ENCODE results near the gene TMEM233.

Gene TMEM233

GRCh38 chr12:119682639-119683252 lies 89.2 kb downstream of the TMEM233 start:
- DNase-seq = no peak

- DNase-seq = peak; percentile 42
Observed at GRCh38 chr12:119683413-119683812, 89.8 kb downstream of the TMEM233 start.

GRCh38 chr12:119683816-119684215 lies 90.2 kb downstream of the TMEM233 start:
- DNase-seq = no peak

GRCh38 chr12:119684711-119685369 lies 91.3 kb downstream of the TMEM233 start:
- DNase-seq = no peak

GRCh38 chr12:119685375-119685774 lies 91.8 kb downstream of the TMEM233 start:
- DNase-seq = no peak

- no peak for DNase-seq
Observed at GRCh38 chr12:119686355-119686754, 92.8 kb downstream of the TMEM233 start.

- no peak for DNase-seq
Observed at GRCh38 chr12:119686776-119687175, 93.2 kb downstream of the TMEM233 start.

GRCh38 chr12:119687406-119687805 lies 93.8 kb downstream of the TMEM233 start:
- DNase-seq = no peak

- DNase-seq = no peak
Observed at GRCh38 chr12:119687879-119688278, 94.3 kb downstream of the TMEM233 start.

- no peak for DNase-seq
Observed at GRCh38 chr12:119689935-119690500, 96.4 kb downstream of the TMEM233 start.

- no peak for DNase-seq
Observed at GRCh38 chr12:119691202-119691810, 97.7 kb downstream of the TMEM233 start.

- DNase-seq = peak; percentile 30
Observed at GRCh38 chr12:119692410-119692809, 98.8 kb downstream of the TMEM233 start.

Data from fibroblast of skin of abdomen (primary cell).